GM12891 (cell line): ENCODE results near the gene FBXO46.

Experiments used
- POLR2A ChIP-seq: IDR thresholded peaks from 2 replicates; pipeline ENCODE4 v1.6.1; 2011; ENCODE audit warnings: low read depth, low read length, control low read depth
- POLR2AphosphoS5 ChIP-seq: IDR thresholded peaks from 2 replicates; pipeline ENCODE4 v1.6.1; 2011; ENCODE audit warnings: low read depth, low read length, control low read depth
- TAF1 ChIP-seq: IDR thresholded peaks from 2 replicates; pipeline ENCODE4 v1.6.1; 2011; ENCODE audit warnings: low read depth, low read length, control low read depth

- TF ChIP-seq POLR2AphosphoS5 (no peak), POLR2A (no peak), TAF1 (no peak)
Measured at GRCh38 chr19:45765702-45766295, 35.1 kb upstream of the FBXO46 start.
